GM23338 (cell line): Measurements from ENCODE around the gene SUSD3. TPM values are rescaled to one million over a fixed set of nuclear protein-coding genes. Genes with fewer than 3 reads are reported as not detected.

Experiments used
- ATAC-seq: fragments of 200-7000 bp; cut with Tn5 transposase; 3 replicates; pipeline ENCODE4 v1.9.1; 2020
- DNase-seq: peaks from one replicate; pipeline ENCODE4 v3.0.0-alpha.2; 2015; ENCODE audit warnings: low spot score
- H2AFZ ChIP-seq: fragments of 200-600 bp; sonication (generic); 2 replicates; pipeline ENCODE4 v1.8.0; 2016; ENCODE audit warnings: antibody characterized with exemption, mild to moderate bottlenecking, moderate library complexity
- H3F3A ChIP-seq: fragments of 200-600 bp; sonication (generic); replicated peaks from 2 replicates; pipeline ENCODE4 v1.8.0; 2017; ENCODE audit warnings: antibody characterized with exemption, mixed run types, low read depth
- H3K27ac ChIP-seq: fragments of 200-600 bp; sonication (generic); 2 replicates; pipeline ENCODE4 v1.6.1; 2016; ENCODE audit warnings: low read depth
- H3K27me3 ChIP-seq: fragments of 200-600 bp; sonication (generic); 2 replicates; pipeline ENCODE4 v1.8.0; 2016; ENCODE audit warnings: mild to moderate bottlenecking, mixed run types, moderate library complexity; ENCODE audit not compliant: insufficient read depth
- H3K36me3 ChIP-seq: fragments of 200-600 bp; sonication (generic); 2 replicates; pipeline ENCODE4 v1.8.0; 2016; ENCODE audit warnings: mild to moderate bottlenecking; ENCODE audit not compliant: insufficient read depth
- H3K4me1 ChIP-seq: fragments of 200-600 bp; sonication (generic); 2 replicates; pipeline ENCODE4 v1.8.0; 2016; ENCODE audit warnings: mild to moderate bottlenecking, moderate library complexity; ENCODE audit not compliant: insufficient read depth
- H3K4me2 ChIP-seq: fragments of 200-600 bp; sonication (generic); 2 replicates; pipeline ENCODE4 v1.7.1; 2017; ENCODE audit warnings: mixed run types
- H3K4me3 ChIP-seq: fragments of 200-600 bp; sonication (generic); 2 replicates; pipeline ENCODE4 v1.6.1; 2016; ENCODE audit warnings: mixed run types
- H3K79me2 ChIP-seq: fragments of 200-600 bp; sonication (generic); replicated peaks from 2 replicates; pipeline ENCODE4 v1.8.0; 2017; ENCODE audit warnings: mild to moderate bottlenecking; ENCODE audit not compliant: insufficient read depth
- H3K9me2 ChIP-seq: fragments of 200-600 bp; sonication (generic); 2 replicates; pipeline ENCODE4 v1.8.0; 2017; ENCODE audit not compliant: insufficient read depth
- H4K20me1 ChIP-seq: fragments of 200-600 bp; sonication (generic); replicated peaks from 2 replicates; pipeline ENCODE4 v1.8.0; 2017; ENCODE audit warnings: mild to moderate bottlenecking; ENCODE audit not compliant: insufficient read depth
- H3K27ac Mint-ChIP-seq: 2 replicates; pipeline ENCODE4 v1.8.0; 2020; ENCODE audit warnings: inconsistent platforms, mild to moderate bottlenecking, moderate library complexity, mixed read lengths
- H3K27me3 Mint-ChIP-seq: 3 replicates; pipeline ENCODE4 v1.8.0; 2022; ENCODE audit warnings: low read depth, mild to moderate bottlenecking, moderate library complexity, mixed read lengths, inconsistent platforms; ENCODE audit not compliant: insufficient read depth, poor library complexity
- H3K36me3 Mint-ChIP-seq: 3 replicates; pipeline ENCODE4 v1.8.0; 2021; ENCODE audit warnings: low read depth, mild to moderate bottlenecking, inconsistent platforms, moderate library complexity, mixed read lengths
- H3K4me1 Mint-ChIP-seq: 3 replicates; pipeline ENCODE4 v1.8.0; 2020; ENCODE audit warnings: mild to moderate bottlenecking, inconsistent platforms, mixed read lengths
- H3K4me3 Mint-ChIP-seq: 3 replicates; pipeline ENCODE4 v1.8.0; 2021; ENCODE audit warnings: moderate library complexity, mild to moderate bottlenecking, inconsistent platforms, mixed read lengths
- H3K9me3 Mint-ChIP-seq: 3 replicates; pipeline ENCODE4 v1.8.0; 2020; ENCODE audit warnings: moderate library complexity, mild to moderate bottlenecking, inconsistent platforms, mixed read lengths
- ETS1 ChIP-seq: IDR thresholded peaks from 2 replicates; pipeline ENCODE4 v1.6.1; 2016; ENCODE audit warnings: antibody characterized with exemption
- EZH2 ChIP-seq: fragments of 200-600 bp; sonication (generic); IDR thresholded peaks from one replicate; pipeline ENCODE4 v1.8.0; 2017; ENCODE audit warnings: antibody characterized with exemption, mild to moderate bottlenecking, low read depth; ENCODE audit not compliant: unreplicated experiment
- EZH2phosphoT487 ChIP-seq: fragments of 200-600 bp; sonication (generic); IDR thresholded peaks from one replicate; pipeline ENCODE4 v1.8.1; 2018; ENCODE audit warnings: antibody characterized with exemption; ENCODE audit not compliant: unreplicated experiment
- JUNB ChIP-seq: IDR thresholded peaks from one replicate; pipeline ENCODE4 v1.6.1; 2016; ENCODE audit warnings: antibody characterized with exemption; ENCODE audit not compliant: unreplicated experiment
- POLR2AphosphoS5 ChIP-seq: IDR thresholded peaks from 2 replicates; pipeline ENCODE4 v1.6.1; 2016; ENCODE audit warnings: antibody characterized with exemption, low read depth
- REST ChIP-seq: IDR thresholded peaks from one replicate; pipeline ENCODE4 v1.6.1; 2018; ENCODE audit warnings: antibody characterized with exemption; ENCODE audit not compliant: unreplicated experiment
- ZNF462 ChIP-seq: fragments of 250-450 bp; sonication (Bioruptor Pico); IDR thresholded peaks from 2 replicates; pipeline ENCODE4 v1.5.0; 2020; ENCODE audit warnings: mild to moderate bottlenecking, moderate library complexity
- polyA plus RNA-seq: library from polyadenylated mRNA; unstranded; fragments of >200 nt; fragmentation: Nextera tagmentation; extraction: Ambion mirVana; gene quantifications from 2 replicates; pipeline ENCODE4 v1.2.1, GENCODE V29; 2016
- total RNA-seq: library from RNA; depleted of rRNA; stranded (reverse); fragments of >200 nt; shearing (Covaris generic); gene quantifications from 2 replicates; pipeline ENCODE4 v1.2.3, GENCODE V29; 2014

SUSD3 gene
- total and polyA plus RNA-seq, 2 experiments from 2014 or later = 6.9 to 20.1 TPM

GRCh38 chr9:93040409-93040808 is 18.1 kb upstream of the SUSD3 start:
- Histone ChIP-seq H3K36me3 (no peaks in the 10 kb centered on the region; the same call in 1 of the 2 replicates), H3K4me3 (no peak overlapping the region), H3F3A (no peaks in the 10 kb centered on the region), H3K27ac (no peak overlapping the region), H3K9me2 (0 out of 2 replicates have a peak, but pooled peaks cover 4% of the 10 kb centered on the region), H3K4me1 (no peaks in the 10 kb centered on the region), H3K4me2 (no peak overlapping the region), H2AFZ (no peak overlapping the region), H3K27me3 (no peaks in the 10 kb centered on the region), H4K20me1 (no peaks in the 10 kb centered on the region), H3K79me2 (no peaks in the 10 kb centered on the region)
- TF ChIP-seq ETS1 (no peak), POLR2AphosphoS5 (no peak), EZH2phosphoT487 (no peak), REST (no peak), ZNF462 (CRISPR knock-in tag) (no peak), EZH2 (no peak), JUNB (no peak)
- no peak overlapping the region for H3K27ac Mint-ChIP-seq
- H3K9me3 Mint-ChIP-seq = peaks cover 9% of the 10 kb centered on the region; the same call in 2 of the 3 replicates
- no peak for DNase-seq
- no peak overlapping the region for H3K4me3 Mint-ChIP-seq
- peaks cover 6% of the 10 kb centered on the region for H3K27me3 Mint-ChIP-seq
- peaks cover 3% of the 10 kb centered on the region; the same call in 1 of the 3 replicates for H3K36me3 Mint-ChIP-seq
- ATAC-seq = no peak
- H3K4me1 Mint-ChIP-seq = peaks cover 8% of the 10 kb centered on the region
